Dendritic cell treated with granulocyte-macrophage colony-stimulating factor and Interleukin-4, amounts not matched to agents 40 ng/mL and 50 ng/mL, for 4 days (primary cell): ENCODE measurements around the gene FHL3.

Source experiments
- H3K27ac Mint-ChIP-seq: one replicate; pipeline ENCODE4 v1.8.0; 2022; ENCODE audit warnings: mild to moderate bottlenecking, mixed read lengths
- H3K27me3 Mint-ChIP-seq: one replicate; pipeline ENCODE4 v1.8.0; 2022; ENCODE audit warnings: mild to moderate bottlenecking, mixed read lengths
- H3K36me3 Mint-ChIP-seq: one replicate; pipeline ENCODE4 v1.8.0; 2022; ENCODE audit warnings: low read depth, mixed read lengths
- H3K4me1 Mint-ChIP-seq: one replicate; pipeline ENCODE4 v1.8.0; 2022; ENCODE audit warnings: low read depth, mixed read lengths
- H3K4me3 Mint-ChIP-seq: one replicate; pipeline ENCODE4 v1.8.0; 2022; ENCODE audit warnings: mild to moderate bottlenecking, moderate library complexity, mixed read lengths
- H3K9me3 Mint-ChIP-seq: one replicate; pipeline ENCODE4 v1.8.0; 2022; ENCODE audit warnings: mixed read lengths
- intact Hi-C: fragments of 100-400 bp; cut with micrococcal nuclease; formaldehyde crosslinking; loops from one replicate; pipeline ENCODE4 v1.15.0; 2022

The FHL3 gene

GRCh38 chr1:37958690-37959089 lies 46.6 kb downstream of the FHL3 start:
- intact Hi-C loops, result no loop called here
- H3K27ac Mint-ChIP-seq, result no peak overlapping the region
- no peaks in the 10 kb centered on the region for H3K4me1 Mint-ChIP-seq
- H3K9me3 Mint-ChIP-seq, result no peaks in the 10 kb centered on the region
- H3K36me3 Mint-ChIP-seq, result peaks cover 80% of the 10 kb centered on the region
- no peaks in the 10 kb centered on the region for H3K27me3 Mint-ChIP-seq
- H3K4me3 Mint-ChIP-seq, result no peak overlapping the region

DNA sequence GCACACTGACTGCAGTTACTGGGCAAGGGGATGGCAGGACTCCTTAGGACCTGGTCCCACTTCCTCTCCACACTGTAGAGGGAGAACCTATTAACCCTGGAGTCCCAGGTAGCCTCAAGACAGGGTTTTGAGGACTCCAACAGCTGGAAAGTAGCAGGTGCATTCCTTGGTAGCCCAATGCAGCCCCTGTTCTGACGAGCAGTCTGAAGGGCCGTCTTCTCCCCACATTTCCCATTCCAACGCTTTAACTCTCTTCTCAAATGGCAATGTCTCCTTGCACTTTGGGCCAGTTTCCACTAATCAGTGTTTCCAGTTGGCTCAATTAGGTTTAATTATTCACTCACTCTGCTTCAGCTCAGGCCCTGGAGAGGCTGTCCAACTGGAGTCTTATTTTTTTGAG lies 49.6 kb downstream of the FHL3 start:
- H3K4me3 Mint-ChIP-seq, result no peak overlapping the region
- intact Hi-C loops, result no loop called here
- no peaks in the 10 kb centered on the region for H3K27me3 Mint-ChIP-seq
- peaks cover 50% of the 10 kb centered on the region for H3K36me3 Mint-ChIP-seq
- peaks cover 17% of the 10 kb centered on the region for H3K4me1 Mint-ChIP-seq
- no peaks in the 10 kb centered on the region for H3K9me3 Mint-ChIP-seq
- H3K27ac Mint-ChIP-seq, result no peak overlapping the region

- no peaks in the 10 kb centered on the region for H3K9me3 Mint-ChIP-seq
- H3K4me1 Mint-ChIP-seq, result peaks cover 25% of the 10 kb centered on the region
- H3K36me3 Mint-ChIP-seq, result peaks cover 37% of the 10 kb centered on the region
- H3K27ac Mint-ChIP-seq, result no peak overlapping the region
- intact Hi-C loops, result no loop called here
- H3K4me3 Mint-ChIP-seq, result no peak overlapping the region
- H3K27me3 Mint-ChIP-seq, result no peaks in the 10 kb centered on the region
Observed at GRCh38 chr1:37954316-37954971, 50.9 kb downstream of the FHL3 start.

DNA sequence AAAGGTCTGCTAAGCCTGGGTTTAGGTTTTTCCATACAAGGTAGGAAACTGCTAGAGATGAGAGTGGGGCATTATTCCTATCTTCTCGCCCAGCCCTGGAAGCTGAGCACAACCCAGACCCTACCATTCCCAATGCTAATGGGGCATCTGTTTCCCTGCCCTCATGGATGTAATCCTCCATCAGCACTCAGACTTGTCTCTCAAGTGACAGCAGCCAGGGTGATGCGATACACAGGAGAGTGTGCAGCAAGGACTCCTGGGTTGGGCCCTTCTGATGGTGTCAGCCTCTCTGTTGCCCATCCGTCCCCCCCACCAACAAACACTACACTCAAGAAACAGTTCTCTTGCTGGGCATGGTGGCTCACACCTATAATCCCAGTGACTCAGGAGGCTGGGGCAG lies 52.6 kb downstream of the FHL3 start:
- Mint-ChIP-seq H3K36me3 (peaks cover 20% of the 10 kb centered on the region), H3K27ac (no peak overlapping the region), H3K9me3 (no peaks in the 10 kb centered on the region), H3K27me3 (no peaks in the 10 kb centered on the region), H3K4me3 (no peak overlapping the region), H3K4me1 (peaks cover 36% of the 10 kb centered on the region)
- intact Hi-C loops, result no loop called here

DNA sequence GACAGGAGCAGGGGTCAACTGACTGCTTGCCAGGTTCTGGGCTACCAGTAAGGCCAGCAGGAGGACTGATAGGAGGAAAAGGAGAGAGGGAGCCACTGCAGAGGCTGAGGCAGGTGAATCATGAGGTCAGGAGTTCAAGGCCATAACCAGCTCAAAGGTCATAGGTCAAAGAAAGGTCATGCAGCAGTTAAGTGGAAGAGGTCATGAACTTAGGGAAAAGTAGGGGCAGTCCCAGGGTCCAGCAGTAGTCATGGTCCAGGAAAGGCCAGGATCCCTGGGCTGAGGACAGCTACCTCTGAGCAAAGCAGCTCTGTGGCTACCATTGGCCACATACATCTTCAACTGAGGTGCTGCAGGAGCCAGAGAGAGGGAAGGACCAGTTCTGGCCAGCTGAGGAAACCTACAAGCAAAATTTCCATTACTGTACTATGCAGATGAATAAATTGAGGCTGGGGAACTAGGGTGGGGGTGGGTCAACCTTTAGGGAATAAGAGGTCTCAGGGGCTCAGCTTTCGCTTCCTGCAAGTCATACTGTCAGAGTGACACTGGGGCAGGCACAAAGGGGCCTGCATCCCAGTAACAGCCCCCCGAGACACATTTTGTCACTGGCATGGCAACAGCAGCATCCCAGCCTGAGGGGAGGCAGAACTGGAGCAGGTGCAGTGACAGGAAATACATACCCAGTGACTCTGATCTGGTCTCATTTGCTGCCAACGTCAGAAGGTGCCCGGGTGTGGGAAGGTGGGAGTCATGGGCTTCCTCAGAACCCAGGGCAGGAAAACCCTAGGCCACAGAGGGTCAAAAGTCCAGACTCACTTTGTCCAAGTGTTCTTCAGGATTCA lies 53.3 kb downstream of the FHL3 start:
- Mint-ChIP-seq H3K36me3 (peaks cover 14% of the 10 kb centered on the region), H3K4me1 (peaks cover 43% of the 10 kb centered on the region), H3K27me3 (no peaks in the 10 kb centered on the region), H3K4me3 (no peak overlapping the region), H3K27ac (no peak overlapping the region), H3K9me3 (no peaks in the 10 kb centered on the region)
- intact Hi-C loops, result no loop called here

- H3K36me3 Mint-ChIP-seq, result peaks cover 14% of the 10 kb centered on the region
- intact Hi-C loops, result no loop called here
- H3K9me3 Mint-ChIP-seq, result no peaks in the 10 kb centered on the region
- H3K27me3 Mint-ChIP-seq, result no peaks in the 10 kb centered on the region
- peaks cover 51% of the 10 kb centered on the region for H3K4me1 Mint-ChIP-seq
- H3K27ac Mint-ChIP-seq, result peak overlapping the region; percentile 57
- H3K4me3 Mint-ChIP-seq, result no peak overlapping the region
Observed at GRCh38 chr1:37951041-37951782, 54.1 kb downstream of the FHL3 start.

DNA sequence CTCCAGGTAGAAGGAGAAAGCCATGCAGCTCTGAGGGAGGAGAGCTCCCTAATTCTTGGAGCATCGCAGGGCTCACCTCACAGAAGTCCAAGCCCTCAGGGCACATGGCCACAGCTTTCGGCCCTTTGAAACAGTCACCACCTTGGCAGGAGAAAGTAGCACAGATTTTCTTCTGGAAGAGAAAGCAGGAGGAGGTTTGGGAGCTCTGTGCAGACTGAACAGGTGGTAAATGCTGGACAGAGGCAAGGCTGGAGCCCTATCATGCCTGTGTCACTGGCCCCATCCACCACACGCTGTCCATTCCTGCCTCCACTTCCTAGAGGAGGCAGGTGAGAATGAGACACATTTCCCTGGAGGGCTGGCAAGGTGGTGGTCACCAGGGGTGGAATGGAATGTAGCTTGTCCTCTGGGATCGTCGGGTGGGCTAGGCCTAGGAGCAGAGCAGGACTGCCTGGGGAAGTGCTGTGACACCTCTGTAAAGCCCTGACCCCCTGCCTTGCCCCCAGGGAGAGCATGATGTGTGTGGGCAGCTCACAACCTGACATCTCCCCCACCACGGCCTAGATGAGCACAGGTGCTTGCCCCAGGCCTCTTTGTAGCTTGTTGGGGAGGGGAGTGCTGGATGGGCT lies 55.7 kb downstream of the FHL3 start:
- H3K4me1 Mint-ChIP-seq, result peaks cover 64% of the 10 kb centered on the region
- H3K27me3 Mint-ChIP-seq, result no peaks in the 10 kb centered on the region
- no peaks in the 10 kb centered on the region for H3K9me3 Mint-ChIP-seq
- intact Hi-C loops, result no loop called here
- H3K4me3 Mint-ChIP-seq, result no peak overlapping the region
- H3K27ac Mint-ChIP-seq, result peak overlapping the region; percentile 97
- peaks cover 15% of the 10 kb centered on the region for H3K36me3 Mint-ChIP-seq

- Mint-ChIP-seq H3K9me3 (no peaks in the 10 kb centered on the region), H3K27ac (peak overlapping the region; percentile 97), H3K4me1 (peaks cover 64% of the 10 kb centered on the region), H3K4me3 (no peak overlapping the region), H3K27me3 (no peaks in the 10 kb centered on the region), H3K36me3 (peaks cover 23% of the 10 kb centered on the region)
- intact Hi-C loops, result no loop called here
Observed at GRCh38 chr1:37948841-37949240, 56.5 kb downstream of the FHL3 start.

GRCh38 chr1:37948166-37948565 lies 57.1 kb downstream of the FHL3 start:
- Mint-ChIP-seq H3K9me3 (no peaks in the 10 kb centered on the region), H3K27ac (peak overlapping the region; percentile 97), H3K27me3 (no peaks in the 10 kb centered on the region), H3K4me3 (no peak overlapping the region), H3K4me1 (peaks cover 64% of the 10 kb centered on the region), H3K36me3 (peaks cover 30% of the 10 kb centered on the region)
- intact Hi-C loops, result no loop called here

GRCh38 chr1:37947364-37947763 lies 58.0 kb downstream of the FHL3 start:
- Mint-ChIP-seq H3K36me3 (peaks cover 38% of the 10 kb centered on the region), H3K9me3 (no peaks in the 10 kb centered on the region), H3K27me3 (no peaks in the 10 kb centered on the region), H3K4me3 (peak overlapping the region; percentile 98), H3K4me1 (peaks cover 64% of the 10 kb centered on the region), H3K27ac (peak overlapping the region; percentile 97)
- intact Hi-C loops, result no loop called here
